ENCODE data around the gene AGAP1. TPM values are rescaled to one million over a fixed set of nuclear protein-coding genes. Genes with fewer than 3 reads are reported as not detected.

The AGAP1 gene
- total and polyA plus RNA-seq, 4 donors: 2.0 to 8.5 (median 5.4) TPM

DNA sequence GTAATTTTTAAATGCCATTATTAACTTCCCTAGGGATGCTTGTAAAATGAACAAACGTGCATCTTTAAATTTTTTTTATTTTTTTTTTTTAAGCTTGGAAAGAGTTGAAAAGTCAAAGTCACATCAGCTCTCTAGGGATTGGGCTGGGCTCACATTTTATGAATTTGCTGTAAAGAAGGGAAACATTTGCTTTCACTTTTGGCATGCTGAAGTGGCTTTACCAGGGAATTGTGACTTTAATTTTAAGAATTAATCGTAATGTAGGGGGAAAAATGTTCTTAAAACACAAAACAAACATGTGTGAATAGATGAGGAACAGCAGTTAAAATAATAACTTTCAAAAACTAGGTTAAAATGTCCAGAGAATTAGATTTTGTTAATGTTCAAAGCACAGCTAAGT is 123.0 kb downstream of the AGAP1 start (continued):
- TF ChIP-seq, protein P1, sequence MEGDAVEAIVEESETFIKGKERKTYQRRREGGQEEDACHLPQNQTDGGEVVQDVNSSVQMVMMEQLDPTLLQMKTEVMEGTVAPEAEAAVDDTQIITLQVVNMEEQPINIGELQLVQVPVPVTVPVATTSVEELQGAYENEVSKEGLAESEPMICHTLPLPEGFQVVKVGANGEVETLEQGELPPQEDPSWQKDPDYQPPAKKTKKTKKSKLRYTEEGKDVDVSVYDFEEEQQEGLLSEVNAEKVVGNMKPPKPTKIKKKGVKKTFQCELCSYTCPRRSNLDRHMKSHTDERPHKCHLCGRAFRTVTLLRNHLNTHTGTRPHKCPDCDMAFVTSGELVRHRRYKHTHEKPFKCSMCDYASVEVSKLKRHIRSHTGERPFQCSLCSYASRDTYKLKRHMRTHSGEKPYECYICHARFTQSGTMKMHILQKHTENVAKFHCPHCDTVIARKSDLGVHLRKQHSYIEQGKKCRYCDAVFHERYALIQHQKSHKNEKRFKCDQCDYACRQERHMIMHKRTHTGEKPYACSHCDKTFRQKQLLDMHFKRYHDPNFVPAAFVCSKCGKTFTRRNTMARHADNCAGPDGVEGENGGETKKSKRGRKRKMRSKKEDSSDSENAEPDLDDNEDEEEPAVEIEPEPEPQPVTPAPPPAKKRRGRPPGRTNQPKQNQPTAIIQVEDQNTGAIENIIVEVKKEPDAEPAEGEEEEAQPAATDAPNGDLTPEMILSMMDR (IDR thresholded peaks at IDR 0.05; ENCODE audit: low read depth, low read length, missing input control): no peak
- no peak for TF ChIP-seq JUND (IDR thresholded peaks at IDR 0.05)
- no peak for TF ChIP-seq FOXA2 (IDR thresholded peaks at IDR 0.05)

- no peak for TF ChIP-seq FOXA2 (IDR thresholded peaks at IDR 0.05)
- TF ChIP-seq FOXA1 (IDR thresholded peaks at IDR 0.05): no peak
- TF ChIP-seq YY1 (IDR thresholded peaks at IDR 0.05): no peak
- no peak for TF ChIP-seq JUND (IDR thresholded peaks at IDR 0.05)
- TF ChIP-seq, protein P2, sequence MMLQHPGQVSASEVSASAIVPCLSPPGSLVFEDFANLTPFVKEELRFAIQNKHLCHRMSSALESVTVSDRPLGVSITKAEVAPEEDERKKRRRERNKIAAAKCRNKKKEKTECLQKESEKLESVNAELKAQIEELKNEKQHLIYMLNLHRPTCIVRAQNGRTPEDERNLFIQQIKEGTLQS (IDR thresholded peaks at IDR 0.05): no peak
- TF ChIP-seq MAX (IDR thresholded peaks at IDR 0.05): no peak
- TF ChIP-seq HNF4A (conservative IDR thresholded peaks at IDR 0.05): no peak
- no peak for TF ChIP-seq NR2F2 (IDR thresholded peaks at IDR 0.05)
- no peak for TF ChIP-seq TAF1 (conservative IDR thresholded peaks at IDR 0.05)
- Histone ChIP-seq H3K4me3 (ENCODE audit: low read depth in 1 of 3, low read length in 3 of 3) (no peak overlapping the region), H3K9ac (ENCODE audit: low read depth in 1 of 2, low read length in 2 of 2) (no peak overlapping the region), H3K36me3 (ENCODE audit: control insufficient read depth in 4 of 4, insufficient read depth in 3 of 4, low read depth in 1 of 4, low read length in 3 of 4) (no peaks in the 10 kb centered on the region), H3K27ac (ENCODE audit: low read depth in 1 of 2, low read length in 2 of 2) (no peak overlapping the region), H3K4me1 (ENCODE audit: control insufficient read depth in 4 of 4, insufficient read depth in 4 of 4, low read length in 3 of 4) (peaks cover 4 to 12% (median 8%) of the 10 kb centered on the region in 4 donors), H3K27me3 (ENCODE audit: control insufficient read depth in 4 of 4, insufficient read depth in 4 of 4, low read length in 3 of 4) (no peaks in the 10 kb centered on the region), H3K9me3 (ENCODE audit: control insufficient read depth in 4 of 4, low read length in 3 of 4) (no peaks in the 10 kb centered on the region)
- 95% methylated on average over 7 of the region's 7 CpGs for WGBS
- no peak for DNase-seq (ENCODE audit: low spot score)
Observed at GRCh38 chr2:235618039-235618438, 124.2 kb downstream of the AGAP1 start.

- H3K9ac ChIP-seq (ENCODE audit: low read depth in 1 of 2, low read length in 2 of 2): no peak overlapping the region
- H3K4me1 ChIP-seq (ENCODE audit: control insufficient read depth in 4 of 4, insufficient read depth in 4 of 4, low read length in 3 of 4): peaks cover 0 to 7% (median 2%) of the 10 kb centered on the region in 4 donors
- no peaks in the 10 kb centered on the region for H3K36me3 ChIP-seq (ENCODE audit: control insufficient read depth in 4 of 4, insufficient read depth in 3 of 4, low read depth in 1 of 4, low read length in 3 of 4)
- no peak for DNase-seq (ENCODE audit: low spot score)
- WGBS: 95% methylated on average over 6 of the region's 6 CpGs
- H3K27ac ChIP-seq (ENCODE audit: low read depth in 1 of 2, low read length in 2 of 2): no peak overlapping the region
- no peaks in the 10 kb centered on the region for H3K9me3 ChIP-seq (ENCODE audit: control insufficient read depth in 4 of 4, low read length in 3 of 4)
- TF ChIP-seq GABPA (IDR thresholded peaks at IDR 0.05 in 1 of 2, conservative IDR thresholded peaks at IDR 0.05 in 1 of 2): no peak
- no peaks in the 10 kb centered on the region for H3K27me3 ChIP-seq (ENCODE audit: control insufficient read depth in 4 of 4, insufficient read depth in 4 of 4, low read length in 3 of 4)
- no peak overlapping the region for H3K4me3 ChIP-seq (ENCODE audit: low read depth in 1 of 3, low read length in 3 of 3)
Observed at GRCh38 chr2:235619544-235619943, 125.7 kb downstream of the AGAP1 start.

DNA sequence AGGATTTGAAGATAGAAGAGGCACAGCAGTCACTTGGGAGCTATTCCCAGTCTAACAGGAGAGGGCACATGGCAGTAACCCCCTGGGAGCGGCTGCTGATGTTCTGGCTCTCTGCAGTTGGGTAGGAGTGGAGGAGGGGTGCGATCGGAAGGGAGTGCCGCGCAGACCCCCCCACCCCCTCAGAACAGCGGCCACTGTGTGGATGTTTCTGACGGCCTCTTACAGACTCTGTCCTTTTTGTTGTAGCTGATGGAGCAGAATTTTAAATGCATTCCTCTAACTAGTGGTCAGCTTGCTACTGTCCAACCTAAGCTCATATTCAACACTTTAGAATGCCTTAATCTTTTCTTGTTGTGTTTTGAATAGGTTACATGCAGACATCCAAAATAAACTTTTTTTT is 127.9 kb downstream of the AGAP1 start:
- Histone ChIP-seq H3K27ac (ENCODE audit: low read depth in 1 of 2, low read length in 2 of 2) (no peak overlapping the region), H3K4me1 (ENCODE audit: control insufficient read depth in 4 of 4, insufficient read depth in 4 of 4, low read length in 3 of 4) (no peaks in the 10 kb centered on the region), H3K4me3 (ENCODE audit: low read depth in 1 of 3, low read length in 3 of 3) (no peak overlapping the region), H3K9me3 (ENCODE audit: control insufficient read depth in 4 of 4, low read length in 3 of 4) (no peaks in the 10 kb centered on the region), H3K36me3 (ENCODE audit: control insufficient read depth in 4 of 4, insufficient read depth in 3 of 4, low read depth in 1 of 4, low read length in 3 of 4) (no peaks in the 10 kb centered on the region), H3K27me3 (ENCODE audit: control insufficient read depth in 4 of 4, insufficient read depth in 4 of 4, low read length in 3 of 4) (no peaks in the 10 kb centered on the region), H3K9ac (ENCODE audit: low read depth in 1 of 2, low read length in 2 of 2) (no peak overlapping the region)
- no peak for TF ChIP-seq EGR1 (IDR thresholded peaks at IDR 0.05; ENCODE audit: low read depth in 2 of 2)
- 95% methylated on average over 7 of the region's 7 CpGs for WGBS
- DNase-seq (ENCODE audit: low spot score): no peak

Data from liver (tissue), 9 donors.